Measurements from ENCODE around the gene RUNX1.

- TF ChIP-seq CTCF (IDR thresholded peaks at IDR 0.05) (no peak), POLR2A (IDR thresholded peaks at IDR 0.05) (no peak)
Measured at GRCh38 chr21:34930971-34931370, 118.1 kb downstream of the RUNX1 start.

All from right lobe of liver (tissue), 4 donors.